Neural progenitor cell (in vitro differentiated cells): ENCODE data around the gene NME1. TPM values are rescaled to one million over a fixed set of nuclear protein-coding genes. Genes with fewer than 3 reads are reported as not detected.
"Not testable (repeated sequence)": the region's sequence is repeated elsewhere in the genome, so short reads cannot be mapped to it uniquely, and the experiment has no call there.

Experiments used
- DNase-seq: peaks from one replicate; pipeline ENCODE4 v3.0.0-alpha.2; 2016; ENCODE audit warnings: low spot score
- H2AFZ ChIP-seq: fragments of 200-600 bp; sonication (generic); replicated peaks from 2 replicates; pipeline ENCODE4 v1.6.1; 2016; ENCODE audit warnings: antibody characterized with exemption
- H3F3A ChIP-seq: fragments of 200-600 bp; sonication (generic); 2 replicates; pipeline ENCODE4 v1.6.1; 2016; ENCODE audit warnings: antibody characterized with exemption, low read depth
- H3K27ac ChIP-seq: fragments of 200-600 bp; sonication (generic); 2 replicates; pipeline ENCODE4 v1.5.1; 2016; ENCODE audit warnings: mild to moderate bottlenecking
- H3K27me3 ChIP-seq: fragments of 200-600 bp; sonication (generic); 2 replicates; pipeline ENCODE4 v1.6.1; 2016; ENCODE audit warnings: mild to moderate bottlenecking, moderate library complexity
- H3K36me3 ChIP-seq: fragments of 200-600 bp; sonication (generic); 2 replicates; pipeline ENCODE4 v1.5.1; 2016
- H3K4me1 ChIP-seq: fragments of 200-600 bp; sonication (generic); 2 replicates; pipeline ENCODE4 v1.6.1; 2016; ENCODE audit warnings: mixed run types
- H3K4me2 ChIP-seq: fragments of 200-600 bp; sonication (generic); 2 replicates; pipeline ENCODE4 v1.6.1; 2016
- H3K4me3 ChIP-seq: fragments of 200-600 bp; sonication (generic); 2 replicates; pipeline ENCODE4 v1.5.1; 2016
- H3K79me2 ChIP-seq: fragments of 200-600 bp; sonication (generic); 2 replicates; pipeline ENCODE4 v1.6.1; 2016; ENCODE audit warnings: low read depth
- H3K9ac ChIP-seq: fragments of 200-600 bp; sonication (generic); 2 replicates; pipeline ENCODE4 v1.6.1; 2016
- H3K9me3 ChIP-seq: fragments of 200-600 bp; sonication (generic); 2 replicates; pipeline ENCODE4 v1.5.1; 2016; ENCODE audit warnings: low read depth
- H4K20me1 ChIP-seq: fragments of 200-600 bp; sonication (generic); 2 replicates; pipeline ENCODE4 v1.6.1; 2016; ENCODE audit warnings: low read depth
- H3K27ac Mint-ChIP-seq: 3 replicates; pipeline ENCODE4 v1.8.0; 2021; ENCODE audit warnings: mixed read lengths
- H3K27me3 Mint-ChIP-seq: 2 replicates; pipeline ENCODE4 v1.8.0; 2022; ENCODE audit warnings: low read depth, mild to moderate bottlenecking, inconsistent platforms, moderate library complexity, mixed read lengths; ENCODE audit not compliant: insufficient read depth
- H3K36me3 Mint-ChIP-seq: 3 replicates; pipeline ENCODE4 v1.8.0; 2021; ENCODE audit warnings: mixed read lengths
- H3K4me1 Mint-ChIP-seq: 3 replicates; pipeline ENCODE4 v1.8.0; 2021; ENCODE audit warnings: mixed read lengths
- H3K4me3 Mint-ChIP-seq: 3 replicates; pipeline ENCODE4 v1.8.0; 2021; ENCODE audit warnings: mild to moderate bottlenecking, moderate library complexity, mixed read lengths
- H3K9me3 Mint-ChIP-seq: 3 replicates; pipeline ENCODE4 v1.8.0; 2020; ENCODE audit warnings: mixed read lengths
- CTCF ChIP-seq: fragments of 200-600 bp; sonication (generic); IDR thresholded peaks from 2 replicates; pipeline ENCODE4 v1.5.1; 2017; ENCODE audit warnings: antibody characterized with exemption, mild to moderate bottlenecking
- EZH2 ChIP-seq: fragments of 200-600 bp; sonication (generic); IDR thresholded peaks from 2 replicates; pipeline ENCODE4 v1.6.1; 2017; ENCODE audit warnings: antibody characterized with exemption, mild to moderate bottlenecking, moderate library complexity
- EZH2phosphoT487 ChIP-seq: fragments of 200-600 bp; sonication (generic); IDR thresholded peaks from 2 replicates; pipeline ENCODE4 v1.6.1; 2017; ENCODE audit warnings: antibody characterized with exemption
- total RNA-seq: library from RNA; depleted of rRNA; stranded (reverse); fragments of >200 nt; gene quantifications from 2 replicates; pipeline ENCODE4 v1.2.3, GENCODE V29; 2015; ENCODE audit warnings: low replicate concordance

NME1 gene
- 89.5 and 95.1 TPM in 2 replicates for total RNA-seq

- Mint-ChIP-seq H3K4me3 (no peak within 1 kb of the TSS), H3K4me1 (peaks cover 4% of the 10 kb centered on the region), H3K36me3 (peaks cover 9% of the 10 kb centered on the region), H3K27me3 (no peaks in the 10 kb centered on the region), H3K27ac (no peak within 1 kb of the TSS), H3K9me3 (no peaks in the 10 kb centered on the region)
- H3K79me2 ChIP-seq, result peaks cover 48% of the 10 kb centered on the region
- peaks cover 4% of the 10 kb centered on the region for H3K36me3 ChIP-seq
- TF ChIP-seq EZH2 (no peak), CTCF (peak; percentile 91), EZH2phosphoT487 (no peak)
- H3F3A ChIP-seq, result peaks cover 12% of the 10 kb centered on the region
- peak; percentile 98 for DNase-seq
- H3K4me3 ChIP-seq, result peak within 1 kb of the TSS; percentile 71
- peak within 1 kb of the TSS; percentile 86 for H3K4me2 ChIP-seq
- no peaks in the 10 kb centered on the region for H4K20me1 ChIP-seq
- H3K4me1 ChIP-seq, result peaks cover 16% of the 10 kb centered on the region
- no peaks in the 10 kb centered on the region for H3K27me3 ChIP-seq
- H3K27ac ChIP-seq, result peak within 1 kb of the TSS; percentile 73
- H2AFZ ChIP-seq, result peak within 1 kb of the TSS; percentile 96
- no peaks in the 10 kb centered on the region for H3K9me3 ChIP-seq
- peak within 1 kb of the TSS; percentile 75 for H3K9ac ChIP-seq
These were observed at the start of gene NME1 for GRCh38 chr17:51153210-51154072. TSS of gene NME1 (plus strand) at chr17:51153559. CDS start at chr17:51155655, 2,096 bp downstream.

GRCh38 chr17:51107778-51108177 is 45.6 kb upstream of the NME1 start:
- TF ChIP-seq EZH2phosphoT487, result no peak
- no peak for TF ChIP-seq EZH2
- no peak for TF ChIP-seq CTCF
- no peaks in the 10 kb centered on the region for H3K4me1 Mint-ChIP-seq
- Histone ChIP-seq H3K9ac (no peak overlapping the region), H3K4me2 (no peak overlapping the region), H3K27ac (no peak overlapping the region), H3K27me3 (no peaks in the 10 kb centered on the region), H4K20me1 (peaks cover 5% of the 10 kb centered on the region), H3K79me2 (peaks cover 88% of the 10 kb centered on the region), H3K36me3 (no peaks in the 10 kb centered on the region), H2AFZ (no peak overlapping the region), H3K4me3 (no peak overlapping the region), H3F3A (no peaks in the 10 kb centered on the region), H3K4me1 (no peaks in the 10 kb centered on the region), H3K9me3 (no peaks in the 10 kb centered on the region)
- DNase-seq, result no peak
- H3K9me3 Mint-ChIP-seq, result no peaks in the 10 kb centered on the region
- peaks cover 3% of the 10 kb centered on the region for H3K36me3 Mint-ChIP-seq
- no peak overlapping the region for H3K4me3 Mint-ChIP-seq
- no peak overlapping the region for H3K27ac Mint-ChIP-seq
- no peaks in the 10 kb centered on the region for H3K27me3 Mint-ChIP-seq

GRCh38 chr17:51112303-51113222 is 40.8 kb upstream of the NME1 start:
- not testable (repeated sequence) for H2AFZ ChIP-seq, H3K36me3 Mint-ChIP-seq, H3K4me3 ChIP-seq, H3K36me3 ChIP-seq, H3K9me3 ChIP-seq, H3K27me3 ChIP-seq, H3K4me3 Mint-ChIP-seq, H3K9me3 Mint-ChIP-seq, H3K4me1 ChIP-seq, H3F3A ChIP-seq, H3K4me2 ChIP-seq, H3K27me3 Mint-ChIP-seq, H3K4me1 Mint-ChIP-seq, H3K27ac Mint-ChIP-seq, H3K27ac ChIP-seq, DNase-seq, H3K9ac ChIP-seq
- Histone ChIP-seq H3K79me2 (peaks cover 95% of the 10 kb centered on the region), H4K20me1 (peaks cover 20% of the 10 kb centered on the region)
